K562 (cell line): ENCODE measurements around the gene PSAT1. TPM values are rescaled to one million over a fixed set of nuclear protein-coding genes. Genes with fewer than 3 reads are reported as not detected.

ENCODE experiments used
- ATAC-seq: fragments of 200-7000 bp; cut with Tn5 transposase; 3 replicates; pipeline ENCODE4 v1.9.1; 2020; ENCODE audit warnings: moderate library complexity
- BruUV-seq: library from RNA; stranded (reverse); fragments of 400-500 nt; replicated peaks from 2 replicates; lab custom pipeline; 2021; lab: Mats Ljungman, UMichigan
- CTCF ChIA-PET: fragments of 300-600 bp; formaldehyde crosslinking; extraction: SDS; loops from one replicate; lab custom pipeline; 2021; ENCODE audit warnings: low intra/inter-chr PET ratio; lab: Yijun Ruan, JAX
- POLR2A ChIA-PET: fragments of 300-600, 350-650 bp; sonication (Branson Sonifier 250); formaldehyde crosslinking; extraction: SDS; loops from one replicate; lab custom pipeline; 2021; ENCODE audit warnings: antibody characterized with exemption, inconsistent platforms; lab: Yijun Ruan, JAX
- DNase-seq, 4 experiments: peaks; one replicate each; pipeline versions ENCODE4 v3.0.0 to v3.0.0-alpha.2; 2011 to 2018; ENCODE audit warnings: low spot score in 3 of 4, mixed read lengths in 3 of 4; ENCODE audit errors: extremely low read depth in 1 of 4
- FAIRE-seq: peaks from 2 replicates; lab custom pipeline; 2011; peaks lifted over from hg19 to GRCh38; lab: Jason Lieb, UNC
- H2AFZ ChIP-seq: 2 replicates; pipeline ENCODE4 v1.6.0; 2011; ENCODE audit warnings: low read depth, low read length, control low read depth, inconsistent platforms
- H3K27ac ChIP-seq: fragments of 200-600 bp; 3 replicates; pipeline ENCODE4 v1.8.0; 2011; ENCODE audit warnings: low read depth, mild to moderate bottlenecking, control low read depth, inconsistent platforms, low read length, moderate library complexity, mixed read lengths; ENCODE audit errors: extremely low read depth
- H3K27me3 ChIP-seq, 2 experiments: fragments of 300-600 bp in 1 of 2; 2 replicates in 1 of 2; 3 replicates in 1 of 2; pipeline versions ENCODE4 v1.6.0 to v1.8.0; 2011; ENCODE audit warnings: inconsistent platforms in 2 of 2, low read length in 2 of 2, mild to moderate bottlenecking in 1 of 2, mixed read lengths in 1 of 2, moderate library complexity in 1 of 2; ENCODE audit not compliant: control insufficient read depth in 2 of 2, insufficient read depth in 2 of 2
- H3K36me3 ChIP-seq: fragments of 300-600 bp; 3 replicates; pipeline ENCODE4 v1.8.0; 2011; ENCODE audit warnings: mild to moderate bottlenecking, low read length, inconsistent platforms; ENCODE audit not compliant: control insufficient read depth, insufficient read depth
- H3K4me1 ChIP-seq, 2 experiments: fragments of 200-600 bp in 1 of 2; replicated peaks in 1 of 2; 2 replicates in 1 of 2; 3 replicates in 1 of 2; pipeline versions ENCODE4 v1.5.1 to v1.8.0; 2011; ENCODE audit warnings: inconsistent platforms in 2 of 2, low read length in 2 of 2, mild to moderate bottlenecking in 1 of 2, mixed read lengths in 1 of 2, moderate library complexity in 1 of 2; ENCODE audit not compliant: control insufficient read depth in 2 of 2, insufficient read depth in 2 of 2
- H3K4me2 ChIP-seq: 2 replicates; pipeline ENCODE4 v1.6.1; 2011; ENCODE audit warnings: low read length, control low read depth, inconsistent platforms, mixed read lengths; ENCODE audit not compliant: insufficient read depth
- H3K4me3 ChIP-seq: fragments of 200-600 bp; sonication (generic), shearing (Covaris generic); 2 replicates; pipeline ENCODE4 v1.5.1; 2016; ENCODE audit warnings: control low read depth, inconsistent platforms
- H3K79me2 ChIP-seq: fragments of 200-600 bp; 3 replicates; pipeline ENCODE4 v1.8.0; 2011; ENCODE audit warnings: low read length, inconsistent platforms; ENCODE audit not compliant: control insufficient read depth, insufficient read depth
- H3K9ac ChIP-seq, 2 experiments: 2 replicates each; pipeline versions ENCODE4 v1.6.0 to v1.6.1; 2011; ENCODE audit warnings: low read depth in 2 of 2, low read length in 2 of 2, control low read depth in 1 of 2, inconsistent platforms in 1 of 2, mild to moderate bottlenecking in 1 of 2, mixed read lengths in 1 of 2; ENCODE audit not compliant: insufficient read depth in 1 of 2
- H3K9me1 ChIP-seq: one replicate; pipeline ENCODE4 v1.6.0; 2011; ENCODE audit warnings: inconsistent platforms, mild to moderate bottlenecking, low read length, moderate library complexity; ENCODE audit not compliant: control insufficient read depth, insufficient read depth
- H3K9me3 ChIP-seq: replicated peaks from 2 replicates; pipeline ENCODE4 v1.5.1; 2011; ENCODE audit warnings: low read depth, low read length, inconsistent platforms; ENCODE audit not compliant: control insufficient read depth, insufficient read depth
- H4K20me1 ChIP-seq: replicated peaks from 2 replicates; pipeline ENCODE4 v1.6.1; 2011; ENCODE audit warnings: low read length, inconsistent platforms, mixed read lengths; ENCODE audit not compliant: control insufficient read depth, insufficient read depth
- IRF2 ChIP-seq: sonication (generic); formaldehyde crosslinking; IDR thresholded peaks from 2 replicates; pipeline ENCODE4 v1.8.1; 2022; ENCODE audit warnings: mild to moderate bottlenecking, missing genetic modification reagents
- KAT7 ChIP-seq: sonication (generic); formaldehyde crosslinking; IDR thresholded peaks from 2 replicates; pipeline ENCODE4 v1.8.0; 2022; ENCODE audit warnings: missing genetic modification reagents, mild to moderate bottlenecking, borderline replicate concordance
- NFYB ChIP-seq: IDR thresholded peaks from 2 replicates; pipeline ENCODE4 v1.6.1; 2011; ENCODE audit warnings: mild to moderate bottlenecking, moderate library complexity; ENCODE audit not compliant: insufficient read length; ENCODE audit errors: extremely low read depth
- RBM25 ChIP-seq: fragments of 200-400 bp; formaldehyde crosslinking; IDR thresholded peaks from 2 replicates; pipeline ENCODE4 v1.6.1; 2018; ENCODE audit warnings: low read length, low read depth, moderate library complexity; ENCODE audit not compliant: severe bottlenecking
- RCOR1 ChIP-seq, 2 experiments: IDR thresholded peaks; 2 replicates each; pipeline ENCODE4 v1.6.1; 2012; ENCODE audit warnings: low read depth in 2 of 2, low read length in 2 of 2, borderline replicate concordance in 1 of 2, improper control_type of control experiment in 1 of 2
- ZBTB7A ChIP-seq: IDR thresholded peaks from 2 replicates; pipeline ENCODE4 v1.6.1; 2011; ENCODE audit warnings: low read depth, mild to moderate bottlenecking, low read length, moderate library complexity, borderline replicate concordance; ENCODE audit not compliant: control insufficient read depth
- ZNF324 ChIP-seq: fragments of 250-450 bp; sonication (Bioruptor Pico); IDR thresholded peaks from 2 replicates; pipeline ENCODE4 v1.4.0; 2020; ENCODE audit warnings: mild to moderate bottlenecking
- WGBS: fragments of 100-300 bp; shearing (Covaris generic); methylation state at CpG from one replicate; pipeline ENCODE4 v1.1.6; 2016; ENCODE audit warnings: low coverage, mixed read lengths; ENCODE audit not compliant: insufficient coverage; ENCODE audit errors: missing lambda C conversion rate; 5-methylcytosine and 5-hydroxymethylcytosine counted together
- in situ Hi-C: fragments of 300-500 bp; cut with MboI; formaldehyde crosslinking; loops from 4 replicates; pipeline ENCODE4 v1.15.0; 2018; ENCODE audit warnings: inconsistent platforms, mixed read lengths
- intact Hi-C: fragments of 100-400 bp; cut with micrococcal nuclease; formaldehyde crosslinking; loops from 2 replicates; pipeline ENCODE4 v1.14.2; 2022
- polyA plus RNA-seq, 8 experiments: library from polyadenylated mRNA; depleted of rRNA in 4 of 8; stranded (reverse) in 5 of 8; unstranded in 3 of 8; fragments of >200 nt; fragmentation: Nextera tagmentation in 2 of 8; fragmentation: Illumina TruSeq in 1 of 8; extraction: Ambion mirVana in 2 of 8; extraction: Trizol in 1 of 8; gene quantifications; 2 replicates each; pipeline versions ENCODE4 v1.2.1 to v1.2.3, GENCODE V29; 2011 to 2014; ENCODE audit warnings: inconsistent platforms in 1 of 8, missing spikeins in 1 of 8
- total RNA-seq, 7 experiments: library from RNA; depleted of rRNA in 6 of 7; stranded (reverse); fragments of >200 nt in 6 of 7; fragmentation: Illumina TruSeq in 2 of 7; extraction: Trizol in 2 of 7; gene quantifications; 2 replicates each; pipeline versions ENCODE4 v1.2.1 to v1.2.3, GENCODE V29; 2011 to 2021; ENCODE audit warnings: low replicate concordance in 1 of 7
- TF ChIP-seq, protein P1 (sequence below): fragments of 250-450 bp; sonication (Bioruptor Pico); IDR thresholded peaks from 2 replicates; pipeline ENCODE4 v1.4.0; 2020

The PSAT1 gene
- total and polyA plus RNA-seq, 9 of the 15 experiments (the other 6 are each of a cell fraction or from before 2014, with no cell fraction given), result 29.7 to 151 (median 98.3) TPM

DNA sequence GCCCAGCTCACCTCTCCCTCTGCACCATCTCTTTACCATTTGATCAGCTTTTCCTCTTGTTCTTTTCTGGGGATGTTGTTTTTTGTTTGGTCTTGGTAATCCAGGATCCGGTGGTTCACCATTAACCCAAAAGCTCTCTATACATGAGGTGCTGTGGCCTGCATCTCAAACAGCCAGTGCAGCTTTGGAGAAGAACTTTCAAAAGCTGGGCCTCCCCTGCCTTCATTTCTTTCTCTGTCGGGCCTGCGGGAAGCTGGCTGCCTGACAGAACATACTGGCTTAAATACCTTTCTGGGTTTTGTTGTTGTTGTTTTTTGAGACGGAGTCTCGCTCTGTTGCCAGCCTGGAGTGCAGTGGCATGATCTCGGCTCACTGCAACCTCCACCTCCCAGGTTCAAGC lies 12.1 kb downstream of the PSAT1 start:
- H3K9me1 ChIP-seq, result no peaks in the 10 kb centered on the region
- H3K4me2 ChIP-seq, result no peak overlapping the region
- H3K27me3 ChIP-seq, result no peaks in the 10 kb centered on the region
- no peak for ATAC-seq
- no peak overlapping the region for H2AFZ ChIP-seq
- H3K79me2 ChIP-seq, result no peaks in the 10 kb centered on the region; the same call in 2 of the 3 replicates
- CTCF ChIA-PET, result no interaction called here
- no peak overlapping the region for H3K9ac ChIP-seq
- no peaks in the 10 kb centered on the region; a peak in 1 of 5 replicates for H3K4me1 ChIP-seq
- H4K20me1 ChIP-seq, result 0 out of 2 replicates have a peak, but pooled peaks cover 4% of the 10 kb centered on the region
- peaks cover 53% of the 10 kb centered on the region for H3K36me3 ChIP-seq
- TF ChIP-seq RCOR1 (IDR thresholded peaks at IDR 0.05; ENCODE audit: borderline replicate concordance in 1 of 2, low read depth in 2 of 2, low read length in 2 of 2) (no peak), ZNF324 (no peak), RBM25 (no peak), IRF2 (CRISPR knock-in tag) (no peak), ZBTB7A (no peak), NFYB (no peak), KAT7 (CRISPR knock-in tag) (no peak)
- TF ChIP-seq, protein P1, sequence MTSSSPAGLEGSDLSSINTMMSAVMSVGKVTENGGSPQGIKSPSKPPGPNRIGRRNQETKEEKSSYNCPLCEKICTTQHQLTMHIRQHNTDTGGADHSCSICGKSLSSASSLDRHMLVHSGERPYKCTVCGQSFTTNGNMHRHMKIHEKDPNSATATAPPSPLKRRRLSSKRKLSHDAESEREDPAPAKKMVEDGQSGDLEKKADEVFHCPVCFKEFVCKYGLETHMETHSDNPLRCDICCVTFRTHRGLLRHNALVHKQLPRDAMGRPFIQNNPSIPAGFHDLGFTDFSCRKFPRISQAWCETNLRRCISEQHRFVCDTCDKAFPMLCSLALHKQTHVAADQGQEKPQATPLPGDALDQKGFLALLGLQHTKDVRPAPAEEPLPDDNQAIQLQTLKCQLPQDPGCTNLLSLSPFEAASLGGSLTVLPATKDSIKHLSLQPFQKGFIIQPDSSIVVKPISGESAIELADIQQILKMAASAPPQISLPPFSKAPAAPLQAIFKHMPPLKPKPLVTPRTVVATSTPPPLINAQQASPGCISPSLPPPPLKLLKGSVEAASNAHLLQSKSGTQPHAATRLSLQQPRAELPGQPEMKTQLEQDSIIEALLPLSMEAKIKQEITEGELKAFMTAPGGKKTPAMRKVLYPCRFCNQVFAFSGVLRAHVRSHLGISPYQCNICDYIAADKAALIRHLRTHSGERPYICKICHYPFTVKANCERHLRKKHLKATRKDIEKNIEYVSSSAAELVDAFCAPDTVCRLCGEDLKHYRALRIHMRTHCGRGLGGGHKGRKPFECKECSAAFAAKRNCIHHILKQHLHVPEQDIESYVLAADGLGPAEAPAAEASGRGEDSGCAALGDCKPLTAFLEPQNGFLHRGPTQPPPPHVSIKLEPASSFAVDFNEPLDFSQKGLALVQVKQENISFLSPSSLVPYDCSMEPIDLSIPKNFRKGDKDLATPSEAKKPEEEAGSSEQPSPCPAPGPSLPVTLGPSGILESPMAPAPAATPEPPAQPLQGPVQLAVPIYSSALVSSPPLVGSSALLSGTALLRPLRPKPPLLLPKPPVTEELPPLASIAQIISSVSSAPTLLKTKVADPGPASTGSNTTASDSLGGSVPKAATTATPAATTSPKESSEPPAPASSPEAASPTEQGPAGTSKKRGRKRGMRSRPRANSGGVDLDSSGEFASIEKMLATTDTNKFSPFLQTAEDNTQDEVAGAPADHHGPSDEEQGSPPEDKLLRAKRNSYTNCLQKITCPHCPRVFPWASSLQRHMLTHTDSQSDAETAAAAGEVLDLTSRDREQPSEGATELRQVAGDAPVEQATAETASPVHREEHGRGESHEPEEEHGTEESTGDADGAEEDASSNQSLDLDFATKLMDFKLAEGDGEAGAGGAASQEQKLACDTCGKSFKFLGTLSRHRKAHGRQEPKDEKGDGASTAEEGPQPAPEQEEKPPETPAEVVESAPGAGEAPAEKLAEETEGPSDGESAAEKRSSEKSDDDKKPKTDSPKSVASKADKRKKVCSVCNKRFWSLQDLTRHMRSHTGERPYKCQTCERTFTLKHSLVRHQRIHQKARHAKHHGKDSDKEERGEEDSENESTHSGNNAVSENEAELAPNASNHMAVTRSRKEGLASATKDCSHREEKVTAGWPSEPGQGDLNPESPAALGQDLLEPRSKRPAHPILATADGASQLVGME (CRISPR knock-in tag), result no peak
- intact Hi-C loops, result no loop called here
- no peak overlapping the region for H3K4me3 ChIP-seq
- 93% methylated on average over 5 of the region's 6 CpGs for WGBS
- no peak for DNase-seq
- no TSS peak for BruUV-seq
- in situ Hi-C loops, result no loop called here
- FAIRE-seq, result no peak
- H3K27ac ChIP-seq, result no peak overlapping the region
- POLR2A ChIA-PET, result interaction anchor here (1.1 to 1.5 kb wide), 3 partner anchors 8 to 12 kb away, joined by 3 to 9 read pairs (median 3); partner anchors contain the start of gene PSAT1
- no peaks in the 10 kb centered on the region for H3K9me3 ChIP-seq
